GM15510 (cell line): Measurements from ENCODE around the gene CKMT2.

Source experiments
- POLR2A ChIP-seq: IDR thresholded peaks from 3 replicates; pipeline ENCODE4 v1.6.1; 2011; ENCODE audit warnings: borderline replicate concordance; ENCODE audit not compliant: insufficient read length; ENCODE audit errors: extremely low read depth

Gene CKMT2

DNA sequence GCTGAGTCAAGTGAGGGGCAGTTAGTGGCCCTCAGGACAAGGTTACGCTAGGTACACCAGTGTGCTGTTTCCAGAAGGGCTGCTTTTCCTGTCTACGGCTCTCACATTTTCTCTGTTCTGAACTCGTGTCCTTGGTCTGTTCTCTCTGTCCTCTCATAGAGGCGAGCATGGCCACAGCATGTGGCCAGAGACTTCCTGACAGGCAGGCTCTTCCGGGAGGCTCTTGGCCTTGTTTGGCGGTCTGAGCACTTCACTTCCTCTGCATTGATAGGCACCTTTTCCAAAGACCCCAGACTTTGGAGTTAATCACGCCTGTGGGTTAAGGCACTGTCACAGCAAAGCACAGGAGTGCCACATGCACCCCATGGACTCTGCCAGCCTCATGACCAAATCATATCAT is 1.2 kb downstream of the CKMT2 start:
- TF ChIP-seq POLR2A = no peak

DNA sequence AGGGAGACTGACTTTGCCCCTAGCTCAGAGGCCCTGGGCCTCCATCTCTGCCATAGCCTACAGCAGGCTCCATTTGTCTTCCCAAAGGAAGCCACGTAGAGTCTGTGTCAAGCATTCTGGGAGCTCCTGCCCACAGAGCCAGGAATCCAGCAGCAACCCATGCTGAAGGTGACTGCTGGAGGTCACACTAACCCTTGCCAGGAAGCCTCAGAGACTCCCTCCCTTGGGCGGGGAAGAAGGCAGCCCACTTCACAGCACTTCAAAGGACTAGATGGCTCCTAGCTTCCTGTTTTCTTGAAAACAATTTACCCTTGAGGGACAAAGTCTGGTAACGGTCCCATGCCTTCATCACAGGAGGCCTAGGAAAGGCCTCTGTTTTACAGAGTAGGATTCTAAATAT is 1.7 kb downstream of the CKMT2 start:
- TF ChIP-seq POLR2A = no peak

DNA sequence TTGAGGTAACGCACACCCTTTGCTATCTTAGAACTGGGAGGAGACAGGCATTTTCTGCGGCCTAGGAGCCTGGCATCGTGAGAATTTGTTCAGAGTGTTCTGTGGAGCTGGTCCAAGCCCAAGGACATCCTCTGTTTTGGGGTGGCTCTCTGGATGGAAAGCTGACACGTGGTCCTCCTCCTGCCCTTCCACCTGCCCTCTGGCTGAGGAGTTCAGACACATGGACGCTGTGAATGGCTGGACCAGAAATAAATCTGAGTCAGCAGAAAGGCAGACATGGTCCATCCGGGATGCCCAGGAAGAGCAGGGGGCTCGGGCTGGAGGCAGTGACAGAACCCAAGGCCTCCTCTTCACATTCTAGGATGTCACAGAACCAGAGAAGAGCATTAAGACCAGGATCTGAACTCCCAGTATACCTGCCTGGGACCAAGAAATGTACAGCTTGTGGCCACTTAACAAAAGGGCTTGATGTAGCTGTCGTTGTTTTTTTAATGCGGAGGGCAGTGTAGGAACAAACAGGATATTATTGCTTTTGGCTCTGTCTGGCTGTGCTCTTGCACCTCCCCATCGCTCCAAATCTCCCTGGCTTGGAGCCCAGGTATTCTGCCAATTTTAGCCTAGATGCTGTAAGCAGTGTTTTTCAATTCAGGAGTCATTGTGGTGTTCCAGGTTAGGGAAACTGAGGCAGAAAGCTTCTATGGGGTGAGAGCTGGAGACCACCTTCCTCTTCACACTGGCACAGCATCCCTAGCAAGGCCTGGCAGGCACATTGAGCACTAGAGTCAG is 2.4 kb downstream of the CKMT2 start:
- TF ChIP-seq POLR2A = no peak

DNA sequence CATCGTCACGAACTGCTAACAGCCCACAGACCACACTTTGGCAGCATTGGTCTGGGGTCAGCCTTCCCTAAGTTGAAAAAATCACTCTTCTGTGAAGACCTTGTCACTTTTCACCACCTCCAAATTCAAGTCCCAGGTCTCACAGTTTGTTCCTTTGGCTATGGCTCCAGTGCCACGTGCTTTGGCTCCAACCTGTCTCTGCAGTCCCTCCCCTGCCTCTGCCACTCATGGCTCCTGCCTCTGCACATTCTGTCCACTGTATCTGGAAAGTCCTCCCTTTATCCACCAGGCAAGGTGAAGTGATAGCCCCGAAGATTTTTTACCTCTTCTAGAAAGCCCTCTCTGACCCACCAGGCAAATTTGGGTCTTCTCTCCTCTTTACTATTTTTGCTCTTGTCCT is 5.3 kb downstream of the CKMT2 start:
- TF ChIP-seq POLR2A = no peak

DNA sequence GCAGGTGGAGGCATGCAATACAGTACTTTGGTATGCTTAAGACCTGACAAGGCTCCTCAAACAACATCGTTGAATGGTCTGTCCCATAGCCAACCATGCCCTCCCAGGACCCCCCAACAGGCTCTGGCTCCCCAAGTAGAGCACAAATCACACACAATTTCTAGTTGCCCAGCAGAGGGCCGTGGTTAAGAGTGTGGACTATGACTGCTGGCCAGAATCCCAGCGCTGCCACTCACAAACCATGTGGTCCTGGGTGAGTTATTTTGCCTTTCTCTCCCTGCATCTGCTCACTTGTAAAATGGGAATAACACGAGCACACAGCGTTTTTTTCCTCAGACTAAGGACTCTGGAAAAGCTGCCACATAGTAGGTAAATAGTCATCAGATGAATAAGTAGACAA is 6.5 kb downstream of the CKMT2 start:
- TF ChIP-seq POLR2A = no peak

DNA sequence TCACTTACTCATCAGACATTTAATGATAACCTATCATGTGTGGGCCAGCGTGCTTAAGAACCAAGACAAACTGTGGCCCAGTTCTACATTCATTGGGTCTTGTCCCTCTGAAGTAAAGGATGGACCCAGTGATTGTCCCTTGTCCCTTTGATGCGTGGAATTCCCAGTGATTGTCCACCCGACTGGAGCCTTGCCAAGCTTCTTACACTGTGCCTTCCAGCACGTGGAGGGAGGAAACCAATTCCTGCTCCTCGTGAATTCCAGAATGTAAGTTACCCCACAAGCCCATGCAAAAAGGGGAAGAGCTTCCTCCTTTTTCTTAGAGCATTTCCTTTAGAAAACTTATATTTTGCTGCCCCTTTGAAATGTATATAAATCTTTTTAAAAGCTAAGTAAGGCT is 7.9 kb downstream of the CKMT2 start:
- no peak for TF ChIP-seq POLR2A

DNA sequence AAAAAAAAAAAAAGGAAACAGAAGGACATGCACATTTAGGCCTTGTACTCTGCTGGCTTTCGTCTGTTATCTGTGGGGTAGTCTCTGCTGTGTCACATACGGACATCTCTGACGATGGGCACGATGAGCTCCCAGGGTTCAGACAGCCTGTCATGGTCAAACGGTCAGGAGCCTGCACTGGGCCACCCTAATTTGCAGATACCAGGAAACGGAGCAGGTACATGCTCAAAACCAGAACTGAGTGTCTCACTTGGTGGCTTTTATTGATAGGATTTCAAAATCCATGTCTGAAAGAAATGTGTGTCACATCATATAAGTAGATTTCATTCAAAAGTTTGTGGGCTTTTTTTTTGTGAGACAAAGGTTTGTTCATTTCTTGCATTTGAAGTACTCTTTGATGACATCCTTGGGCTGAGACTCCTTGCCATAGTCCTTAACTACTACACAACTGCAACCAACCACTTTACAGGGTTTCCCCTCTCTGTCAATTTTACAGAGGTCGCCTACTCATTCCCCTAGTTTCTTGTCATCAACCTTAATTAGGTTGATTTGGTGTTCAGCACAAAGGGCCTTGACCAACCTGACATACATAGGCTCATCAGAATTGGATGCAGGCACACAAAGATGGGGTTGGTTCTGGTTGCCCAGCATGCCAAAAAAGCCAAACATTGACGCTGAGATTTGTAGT is 9.0 kb downstream of the CKMT2 start:
- TF ChIP-seq POLR2A = no peak

DNA sequence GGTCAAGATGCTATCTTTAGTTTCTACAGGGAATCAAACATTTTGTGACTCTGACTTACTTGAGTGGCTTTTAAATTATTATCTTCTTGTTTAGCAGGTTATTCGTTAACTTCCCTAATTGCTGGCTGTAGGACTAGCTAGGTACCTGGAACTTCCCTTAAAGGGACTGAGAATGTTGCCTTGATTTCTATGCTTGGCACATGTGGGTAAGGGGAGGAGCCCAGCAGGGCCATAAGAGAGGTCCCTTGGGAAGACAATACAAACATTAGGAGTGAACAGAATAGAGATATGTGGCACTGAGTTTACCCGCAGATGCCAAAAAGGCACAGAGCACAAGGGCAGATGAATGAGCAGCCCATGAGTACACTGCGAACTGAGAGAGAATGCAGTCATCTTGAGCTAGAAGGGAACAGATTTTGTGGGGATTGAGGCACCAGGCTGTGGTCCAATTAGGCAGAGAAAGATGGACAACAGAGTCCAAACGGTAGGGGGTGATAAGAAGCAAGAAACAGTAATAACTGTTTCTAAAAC is 9.8 kb downstream of the CKMT2 start:
- no peak for TF ChIP-seq POLR2A

DNA sequence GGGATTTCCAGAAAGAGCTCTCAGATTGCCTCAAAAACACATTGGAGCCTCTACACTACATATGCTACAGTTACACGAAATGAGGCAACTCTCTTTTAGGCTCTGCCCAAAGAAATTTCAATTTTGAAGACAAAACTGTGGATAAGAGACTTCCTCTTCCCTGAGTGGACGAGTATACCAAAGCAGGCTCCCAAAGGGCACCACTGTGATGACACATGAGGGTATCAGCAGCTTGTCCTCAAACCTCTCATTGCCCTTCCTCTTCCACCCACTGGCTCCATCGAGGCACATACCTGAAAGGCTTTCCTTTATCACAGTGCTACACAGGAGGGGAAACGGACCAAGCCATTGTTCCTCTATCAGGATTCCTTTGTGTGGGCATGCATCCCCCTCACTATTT is 11.3 kb downstream of the CKMT2 start:
- no peak for TF ChIP-seq POLR2A

DNA sequence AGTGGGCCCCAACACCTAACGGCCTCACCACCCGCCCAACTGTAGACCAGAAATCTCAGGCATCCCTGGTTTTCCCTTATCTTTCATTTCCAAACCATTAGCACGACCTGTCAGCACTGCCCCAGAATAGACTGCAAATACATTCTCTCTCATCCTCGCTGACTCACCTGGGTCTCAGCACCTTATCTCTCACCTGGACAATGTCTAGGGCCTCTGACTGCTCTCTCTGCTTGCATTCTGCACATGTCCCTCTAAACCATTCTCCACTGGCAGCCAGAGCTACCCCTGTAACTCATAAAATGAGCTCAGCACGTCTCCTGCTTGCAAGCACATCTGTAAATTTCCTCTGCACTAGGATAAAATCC is 12.7 kb downstream of the CKMT2 start:
- TF ChIP-seq POLR2A = no peak

DNA sequence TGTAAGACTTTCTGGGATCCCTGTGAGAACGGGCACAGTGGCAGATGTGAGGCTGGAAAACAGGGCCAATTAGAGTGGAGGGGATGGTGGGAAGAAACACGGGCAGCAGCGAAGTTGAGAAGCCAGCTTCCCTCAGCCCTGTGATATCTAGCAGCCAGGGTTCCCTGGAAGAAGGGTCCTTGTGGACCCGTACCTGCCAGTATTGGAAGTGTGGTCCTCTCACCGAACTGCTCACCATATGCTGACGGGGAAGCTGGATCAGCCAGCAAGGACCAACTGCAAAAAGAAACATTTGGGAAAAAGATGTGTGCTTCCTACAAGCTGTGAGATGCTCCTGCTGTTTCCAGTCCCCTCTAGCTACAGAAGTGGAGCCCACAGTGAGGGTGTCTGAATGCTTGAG is 13.6 kb downstream of the CKMT2 start:
- TF ChIP-seq POLR2A = no peak

DNA sequence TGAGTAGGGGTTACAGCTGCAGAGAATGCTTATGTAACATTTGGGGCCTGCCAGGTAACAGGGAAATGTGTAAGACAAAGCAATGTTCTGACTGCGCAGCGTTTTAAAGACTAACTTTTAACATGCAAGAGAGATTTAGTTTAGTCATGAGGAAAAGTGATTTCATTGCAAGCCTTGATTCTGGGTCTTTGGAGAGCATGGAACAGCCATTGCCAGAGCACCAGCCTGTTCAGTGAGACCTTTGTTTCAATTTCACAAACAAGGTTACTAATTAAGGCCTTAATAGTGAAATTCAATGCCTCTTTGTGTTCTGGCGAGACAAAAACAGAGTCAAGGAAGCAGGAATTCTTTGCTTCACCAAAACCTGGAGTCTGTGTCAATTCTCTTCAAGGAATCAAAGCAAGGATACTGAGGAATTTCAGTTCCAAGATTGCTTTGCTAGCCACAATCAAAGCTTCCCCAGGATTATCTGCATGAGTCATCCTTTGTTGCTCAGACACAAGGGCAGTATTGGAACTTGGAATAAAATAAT is 14.4 kb downstream of the CKMT2 start:
- TF ChIP-seq POLR2A = no peak

DNA sequence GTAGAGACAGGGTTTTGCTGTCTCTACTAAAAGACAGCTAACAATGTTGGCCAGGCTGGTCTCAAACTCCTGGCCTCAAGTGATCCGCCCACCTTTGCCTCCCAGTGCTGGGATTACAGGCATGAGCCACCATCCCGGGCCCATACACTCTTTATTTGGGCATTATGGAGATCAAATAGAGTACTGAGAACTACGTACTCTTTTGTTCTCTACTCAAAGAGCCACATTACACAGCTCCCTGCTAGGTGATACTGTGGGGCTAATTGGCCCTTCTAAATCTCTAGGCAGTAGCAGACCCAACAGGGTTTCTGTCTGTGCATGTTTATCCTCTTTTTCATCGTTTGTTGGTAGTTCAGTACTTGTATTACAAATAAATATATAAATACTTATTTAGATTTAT is 16.1 kb downstream of the CKMT2 start:
- TF ChIP-seq POLR2A = no peak

DNA sequence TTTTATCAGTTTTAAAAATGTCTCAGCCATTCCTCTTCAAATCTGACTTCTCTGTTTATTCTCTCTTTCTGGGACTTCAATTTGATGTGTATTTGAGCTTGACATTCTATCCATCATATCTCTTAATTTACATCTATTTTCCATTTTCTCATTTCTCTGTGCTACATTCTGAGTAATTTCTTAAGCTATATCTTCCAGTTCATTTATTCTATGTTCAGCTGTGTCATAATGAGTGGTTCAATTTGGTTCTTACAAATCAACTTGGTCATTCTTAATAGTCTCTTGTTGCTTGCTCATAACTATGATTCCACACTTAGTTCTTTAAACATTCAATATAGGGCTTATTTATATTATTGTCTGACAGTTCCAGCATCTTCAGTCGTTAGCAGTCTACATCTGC is 16.9 kb downstream of the CKMT2 start:
- TF ChIP-seq POLR2A = no peak

DNA sequence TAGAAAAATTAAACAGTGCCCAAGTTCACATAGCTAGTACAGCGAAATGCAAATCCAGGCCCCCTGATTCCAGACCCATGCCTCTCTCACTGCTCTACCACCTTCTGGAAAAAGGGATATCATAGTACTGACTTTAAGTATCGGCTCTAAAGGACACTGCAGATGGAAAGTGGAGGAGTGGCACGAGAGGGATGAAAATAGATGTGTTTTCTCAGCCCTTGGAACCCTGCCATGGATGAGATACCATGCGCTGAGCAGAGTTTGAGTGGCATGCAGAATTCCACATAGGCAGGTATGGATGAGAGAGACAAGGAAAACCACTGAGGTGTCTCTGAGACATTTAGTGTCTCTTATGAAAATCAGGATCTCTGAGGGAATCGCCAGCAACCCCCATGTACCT is 18.8 kb downstream of the CKMT2 start:
- no peak for TF ChIP-seq POLR2A

DNA sequence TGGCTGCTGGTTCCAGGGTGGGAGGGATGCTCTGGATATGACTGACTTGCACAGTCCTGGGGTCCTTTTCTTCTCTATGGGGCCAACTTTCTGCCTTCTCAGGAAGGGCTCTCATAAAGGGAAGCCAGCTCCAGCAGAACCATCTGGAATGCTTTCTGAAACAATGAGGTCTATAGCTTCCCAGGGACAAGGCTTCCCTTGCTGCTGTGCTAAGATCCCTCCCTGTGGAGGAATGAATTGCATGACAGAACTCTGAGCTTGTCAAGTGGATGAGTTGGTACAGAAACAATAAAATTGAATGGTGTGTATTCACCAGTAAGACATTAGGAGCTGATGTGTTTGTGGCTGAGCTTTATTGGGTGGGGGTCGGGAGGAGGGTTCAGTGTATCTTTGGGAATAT is 19.8 kb downstream of the CKMT2 start:
- no peak for TF ChIP-seq POLR2A
